ENCODE measurements around the gene SLC25A42. TPM values are rescaled to one million over a fixed set of nuclear protein-coding genes. Genes with fewer than 3 reads are reported as not detected.
A peak's percentile ranks its signal among the peaks of the same experiment; 100 is the strongest.

Gene SLC25A42
- total RNA-seq, 1 experiment from 2014 or later: 8.1 TPM

DNA sequence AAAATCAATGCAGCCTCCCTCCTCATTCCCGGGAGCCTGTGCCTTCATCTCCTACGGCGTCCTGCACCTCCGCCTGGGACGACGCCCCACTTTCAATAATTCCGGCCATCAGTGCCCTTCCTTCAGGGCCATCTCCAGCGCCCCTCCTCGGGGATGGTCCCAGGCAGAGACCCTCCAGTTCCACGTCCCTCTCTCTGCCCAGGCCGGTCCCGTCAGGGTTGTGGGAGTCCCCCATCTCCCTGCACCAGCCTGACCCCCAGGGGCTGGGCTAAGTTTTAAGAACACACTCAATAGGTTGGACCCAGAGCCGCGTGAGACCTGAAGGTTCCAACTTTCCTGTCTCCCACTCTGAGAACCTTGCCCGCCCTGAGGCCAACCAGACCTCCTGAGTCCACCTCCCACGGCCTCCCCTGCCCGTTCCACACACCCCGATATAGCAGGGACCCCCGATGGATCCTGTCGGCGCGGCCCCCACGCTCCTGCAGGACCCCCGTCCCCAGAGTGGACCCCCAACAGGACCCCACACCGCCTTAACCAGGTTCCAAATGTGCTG is 73.8 kb downstream of the SLC25A42 start:
- H3K27ac Mint-ChIP-seq: no peak overlapping the region; the same call in 1 of the 2 replicates
- CTCF ChIA-PET: interaction anchor here (0.6 kb wide), 1 partner anchor 8 kb away, joined by 3 read pairs; no protein-coding TSS in a partner anchor

More for the DNA sequence above, 73.8 kb downstream of the SLC25A42 start:
- peaks cover 47% of the 10 kb centered on the region for H3K27me3 Mint-ChIP-seq (ENCODE audit: low read depth)
- peak overlapping the region; percentile 96 for H3K4me3 Mint-ChIP-seq
- no peak for DNase-seq (ENCODE audit: low spot score)
- H3K4me1 Mint-ChIP-seq: peaks cover 18% of the 10 kb centered on the region
- POLR2A ChIA-PET: no interaction called here
- no peak for ATAC-seq
- peaks cover 10% of the 10 kb centered on the region for H3K36me3 Mint-ChIP-seq
- TF ChIP-seq ZNF263 (CRISPR knock-in tag; IDR thresholded peaks at IDR 0.05; ENCODE audit: low read depth) (no peak), CREB1 (CRISPR knock-in tag; IDR thresholded peaks at IDR 0.05) (no peak), CDX4 (CRISPR knock-in tag; IDR thresholded peaks at IDR 0.05; ENCODE audit: borderline replicate concordance) (no peak), GRHL2 (CRISPR knock-in tag; IDR thresholded peaks at IDR 0.05; ENCODE audit: insufficient replicate concordance, severe bottlenecking) (no peak), PREB (CRISPR knock-in tag; IDR thresholded peaks at IDR 0.05; ENCODE audit: borderline replicate concordance) (no peak), AFF4 (CRISPR knock-in tag; IDR thresholded peaks at IDR 0.05; ENCODE audit: borderline replicate concordance) (no peak), NFATC4 (CRISPR knock-in tag; IDR thresholded peaks at IDR 0.05) (no peak), JAZF1 (CRISPR knock-in tag; IDR thresholded peaks at IDR 0.05) (no peak), CBFB (CRISPR knock-in tag; IDR thresholded peaks at IDR 0.05; ENCODE audit: low read depth) (no peak), TEAD4 (CRISPR knock-in tag; IDR thresholded peaks at IDR 0.05) (no peak), RELA (CRISPR knock-in tag; IDR thresholded peaks at IDR 0.05; ENCODE audit: borderline replicate concordance) (no peak), GABPB1 (CRISPR knock-in tag; IDR thresholded peaks at IDR 0.05) (no peak), RORB (CRISPR knock-in tag; IDR thresholded peaks at IDR 0.05) (no peak), FOXK1 (CRISPR knock-in tag; IDR thresholded peaks at IDR 0.05) (no peak), ETV6 (CRISPR knock-in tag; IDR thresholded peaks at IDR 0.05) (no peak), HMGXB4 (CRISPR knock-in tag; IDR thresholded peaks at IDR 0.05) (no peak), E2F1 (CRISPR knock-in tag; IDR thresholded peaks at IDR 0.05) (no peak)
- TF ChIP-seq, protein P1, sequence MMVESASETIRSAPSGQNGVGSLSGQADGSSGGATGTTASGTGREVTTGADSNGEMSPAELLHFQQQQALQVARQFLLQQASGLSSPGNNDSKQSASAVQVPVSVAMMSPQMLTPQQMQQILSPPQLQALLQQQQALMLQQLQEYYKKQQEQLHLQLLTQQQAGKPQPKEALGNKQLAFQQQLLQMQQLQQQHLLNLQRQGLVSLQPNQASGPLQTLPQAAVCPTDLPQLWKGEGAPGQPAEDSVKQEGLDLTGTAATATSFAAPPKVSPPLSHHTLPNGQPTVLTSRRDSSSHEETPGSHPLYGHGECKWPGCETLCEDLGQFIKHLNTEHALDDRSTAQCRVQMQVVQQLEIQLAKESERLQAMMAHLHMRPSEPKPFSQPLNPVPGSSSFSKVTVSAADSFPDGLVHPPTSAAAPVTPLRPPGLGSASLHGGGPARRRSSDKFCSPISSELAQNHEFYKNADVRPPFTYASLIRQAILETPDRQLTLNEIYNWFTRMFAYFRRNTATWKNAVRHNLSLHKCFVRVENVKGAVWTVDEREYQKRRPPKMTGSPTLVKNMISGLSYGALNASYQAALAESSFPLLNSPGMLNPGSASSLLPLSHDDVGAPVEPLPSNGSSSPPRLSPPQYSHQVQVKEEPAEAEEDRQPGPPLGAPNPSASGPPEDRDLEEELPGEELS (CRISPR knock-in tag; IDR thresholded peaks at IDR 0.05): no peak
- TF ChIP-seq, protein P2, sequence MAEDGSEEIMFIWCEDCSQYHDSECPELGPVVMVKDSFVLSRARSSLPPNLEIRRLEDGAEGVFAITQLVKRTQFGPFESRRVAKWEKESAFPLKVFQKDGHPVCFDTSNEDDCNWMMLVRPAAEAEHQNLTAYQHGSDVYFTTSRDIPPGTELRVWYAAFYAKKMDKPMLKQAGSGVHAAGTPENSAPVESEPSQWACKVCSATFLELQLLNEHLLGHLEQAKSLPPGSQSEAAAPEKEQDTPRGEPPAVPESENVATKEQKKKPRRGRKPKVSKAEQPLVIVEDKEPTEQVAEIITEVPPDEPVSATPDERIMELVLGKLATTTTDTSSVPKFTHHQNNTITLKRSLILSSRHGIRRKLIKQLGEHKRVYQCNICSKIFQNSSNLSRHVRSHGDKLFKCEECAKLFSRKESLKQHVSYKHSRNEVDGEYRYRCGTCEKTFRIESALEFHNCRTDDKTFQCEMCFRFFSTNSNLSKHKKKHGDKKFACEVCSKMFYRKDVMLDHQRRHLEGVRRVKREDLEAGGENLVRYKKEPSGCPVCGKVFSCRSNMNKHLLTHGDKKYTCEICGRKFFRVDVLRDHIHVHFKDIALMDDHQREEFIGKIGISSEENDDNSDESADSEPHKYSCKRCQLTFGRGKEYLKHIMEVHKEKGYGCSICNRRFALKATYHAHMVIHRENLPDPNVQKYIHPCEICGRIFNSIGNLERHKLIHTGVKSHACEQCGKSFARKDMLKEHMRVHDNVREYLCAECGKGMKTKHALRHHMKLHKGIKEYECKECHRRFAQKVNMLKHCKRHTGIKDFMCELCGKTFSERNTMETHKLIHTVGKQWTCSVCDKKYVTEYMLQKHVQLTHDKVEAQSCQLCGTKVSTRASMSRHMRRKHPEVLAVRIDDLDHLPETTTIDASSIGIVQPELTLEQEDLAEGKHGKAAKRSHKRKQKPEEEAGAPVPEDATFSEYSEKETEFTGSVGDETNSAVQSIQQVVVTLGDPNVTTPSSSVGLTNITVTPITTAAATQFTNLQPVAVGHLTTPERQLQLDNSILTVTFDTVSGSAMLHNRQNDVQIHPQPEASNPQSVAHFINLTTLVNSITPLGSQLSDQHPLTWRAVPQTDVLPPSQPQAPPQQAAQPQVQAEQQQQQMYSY (CRISPR knock-in tag; IDR thresholded peaks at IDR 0.05): no peak
- TF ChIP-seq, protein P3, sequence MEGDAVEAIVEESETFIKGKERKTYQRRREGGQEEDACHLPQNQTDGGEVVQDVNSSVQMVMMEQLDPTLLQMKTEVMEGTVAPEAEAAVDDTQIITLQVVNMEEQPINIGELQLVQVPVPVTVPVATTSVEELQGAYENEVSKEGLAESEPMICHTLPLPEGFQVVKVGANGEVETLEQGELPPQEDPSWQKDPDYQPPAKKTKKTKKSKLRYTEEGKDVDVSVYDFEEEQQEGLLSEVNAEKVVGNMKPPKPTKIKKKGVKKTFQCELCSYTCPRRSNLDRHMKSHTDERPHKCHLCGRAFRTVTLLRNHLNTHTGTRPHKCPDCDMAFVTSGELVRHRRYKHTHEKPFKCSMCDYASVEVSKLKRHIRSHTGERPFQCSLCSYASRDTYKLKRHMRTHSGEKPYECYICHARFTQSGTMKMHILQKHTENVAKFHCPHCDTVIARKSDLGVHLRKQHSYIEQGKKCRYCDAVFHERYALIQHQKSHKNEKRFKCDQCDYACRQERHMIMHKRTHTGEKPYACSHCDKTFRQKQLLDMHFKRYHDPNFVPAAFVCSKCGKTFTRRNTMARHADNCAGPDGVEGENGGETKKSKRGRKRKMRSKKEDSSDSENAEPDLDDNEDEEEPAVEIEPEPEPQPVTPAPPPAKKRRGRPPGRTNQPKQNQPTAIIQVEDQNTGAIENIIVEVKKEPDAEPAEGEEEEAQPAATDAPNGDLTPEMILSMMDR (IDR thresholded peaks at IDR 0.05): no peak
- H3K9me3 Mint-ChIP-seq: peaks cover 4% of the 10 kb centered on the region; the same call in 1 of the 2 replicates
